A549 (cell line): Measurements from ENCODE around the gene TLR3.

Experiments used
- CTCF ChIP-seq: fragments of >200 bp; sonication (Bioruptor Twin); formaldehyde crosslinking; IDR thresholded peaks from 3 replicates; pipeline ENCODE4 v1.5.1; 2016
- HMGXB4 ChIP-seq: fragments of 250-450 bp; sonication (Bioruptor Pico); IDR thresholded peaks from 2 replicates; pipeline ENCODE4 v1.5.0; 2021; ENCODE audit warnings: mild to moderate bottlenecking, moderate library complexity, borderline replicate concordance
- JUNB ChIP-seq: fragments of >200 bp; sonication (Bioruptor Twin); formaldehyde crosslinking; IDR thresholded peaks from 2 replicates; pipeline ENCODE4 v1.6.1; 2016
- KDM5A ChIP-seq: fragments of 200-600 bp; sonication (generic); IDR thresholded peaks from 2 replicates; pipeline ENCODE4 v1.6.1; 2016; ENCODE audit warnings: antibody characterized with exemption, mild to moderate bottlenecking
- RAD21 ChIP-seq, 2 experiments: fragments of >200 bp in 1 of 2; sonication (Bioruptor Twin) in 1 of 2; formaldehyde crosslinking in 1 of 2; IDR thresholded peaks in 1 of 2; conservative IDR thresholded peaks in 1 of 2; 2 replicates in 1 of 2; 3 replicates in 1 of 2; pipeline ENCODE4 v1.6.1; 2012 to 2018; ENCODE audit warnings: inconsistent platforms in 1 of 2
- RFX5 ChIP-seq: fragments of 450-650 bp; IDR thresholded peaks from 2 replicates; pipeline ENCODE4 v1.7.1; 2014; ENCODE audit warnings: antibody characterized with exemption, mild to moderate bottlenecking, moderate library complexity

- no peak for TF ChIP-seq CTCF
- no peak for TF ChIP-seq RAD21 (conservative IDR thresholded peaks at IDR 0.05 in 1 of 2, IDR thresholded peaks at IDR 0.05 in 1 of 2)
- no peak for TF ChIP-seq JUNB
- TF ChIP-seq KDM5A = no peak
- no peak for TF ChIP-seq RFX5
- TF ChIP-seq HMGXB4 (CRISPR knock-in tag) = no peak
Measured at GRCh38 chr4:186029571-186030398, 39.2 kb upstream of the TLR3 start.
